ENCODE data around the gene PRPF6.

Gene PRPF6

GRCh38 chr20:63963784-63964301 lies 17.1 kb upstream of the PRPF6 start:
- Histone ChIP-seq H3K36me3 (ENCODE audit: control insufficient read depth, insufficient read depth, low read length) (peaks cover 65% of the 10 kb centered on the region), H3K9ac (ENCODE audit: low read length) (no peak overlapping the region), H3K9me3 (ENCODE audit: control insufficient read depth, insufficient read depth, low read depth, low read length) (no peaks in the 10 kb centered on the region), H3K27me3 (ENCODE audit: control insufficient read depth, insufficient read depth, low read length) (no peaks in the 10 kb centered on the region), H3K4me3 (ENCODE audit: low read depth, low read length) (no peak overlapping the region), H3K27ac (ENCODE audit: low read depth, low read length) (no peak overlapping the region), H3K4me1 (ENCODE audit: control insufficient read depth, insufficient read depth, low read length) (peaks cover 15% of the 10 kb centered on the region)

GRCh38 chr20:63964412-63964811 lies 16.5 kb upstream of the PRPF6 start:
- H3K36me3 ChIP-seq (ENCODE audit: control insufficient read depth, insufficient read depth, low read length) = peaks cover 61% of the 10 kb centered on the region
- no peak overlapping the region for H3K27ac ChIP-seq (ENCODE audit: low read depth, low read length)
- peaks cover 11% of the 10 kb centered on the region for H3K4me1 ChIP-seq (ENCODE audit: control insufficient read depth, insufficient read depth, low read length)
- H3K4me3 ChIP-seq (ENCODE audit: low read depth, low read length) = no peak overlapping the region
- no peak overlapping the region for H3K9ac ChIP-seq (ENCODE audit: low read length)
- no peaks in the 10 kb centered on the region for H3K27me3 ChIP-seq (ENCODE audit: control insufficient read depth, insufficient read depth, low read length)
- H3K9me3 ChIP-seq (ENCODE audit: control insufficient read depth, insufficient read depth, low read depth, low read length) = no peaks in the 10 kb centered on the region

DNA sequence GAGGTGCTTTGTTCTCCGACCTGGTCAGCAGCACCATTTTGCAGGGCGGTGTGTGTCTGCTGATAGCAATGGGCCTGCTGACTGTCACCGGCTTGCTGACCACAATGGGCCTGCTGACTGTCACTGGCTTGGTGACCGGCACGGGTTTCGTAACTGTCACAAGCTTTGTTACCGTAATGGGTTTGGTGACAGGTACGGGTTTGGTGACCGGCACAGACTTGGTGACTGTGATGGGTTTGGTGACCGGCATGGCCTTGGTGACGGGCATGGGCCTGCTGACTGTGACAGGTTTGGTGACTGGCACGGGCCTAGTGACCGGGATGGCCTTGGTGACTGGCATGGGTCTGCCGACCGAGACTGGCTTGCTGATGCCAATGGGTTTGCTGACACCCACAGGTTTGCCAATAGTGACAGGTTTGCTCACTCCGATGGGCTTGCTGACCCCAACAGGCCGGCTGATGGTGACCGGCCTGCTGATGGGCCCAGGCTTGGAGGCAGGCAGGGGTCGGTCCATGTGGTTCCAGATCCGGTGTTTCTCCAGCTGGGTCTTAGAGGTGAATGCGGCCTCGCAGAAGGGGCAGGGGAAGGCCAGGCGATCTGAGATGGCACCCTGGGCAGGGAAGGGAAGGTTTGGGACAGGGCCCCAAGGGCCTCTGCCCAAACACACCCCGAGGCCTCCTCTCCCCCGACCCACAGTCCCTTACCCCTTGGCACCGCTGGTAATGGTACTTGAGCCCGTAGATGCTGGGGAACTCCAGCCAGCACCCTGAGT lies 14.6 kb upstream of the PRPF6 start:
- H3K27ac ChIP-seq (ENCODE audit: low read depth, low read length) = no peak overlapping the region
- H3K27me3 ChIP-seq (ENCODE audit: control insufficient read depth, insufficient read depth, low read length) = peaks cover 9% of the 10 kb centered on the region
- no peaks in the 10 kb centered on the region for H3K9me3 ChIP-seq (ENCODE audit: control insufficient read depth, insufficient read depth, low read depth, low read length)
- H3K4me1 ChIP-seq (ENCODE audit: control insufficient read depth, insufficient read depth, low read length) = peaks cover 7% of the 10 kb centered on the region
- H3K9ac ChIP-seq (ENCODE audit: low read length) = no peak overlapping the region
- H3K4me3 ChIP-seq (ENCODE audit: low read depth, low read length) = no peak overlapping the region
- peaks cover 50% of the 10 kb centered on the region for H3K36me3 ChIP-seq (ENCODE audit: control insufficient read depth, insufficient read depth, low read length)

DNA sequence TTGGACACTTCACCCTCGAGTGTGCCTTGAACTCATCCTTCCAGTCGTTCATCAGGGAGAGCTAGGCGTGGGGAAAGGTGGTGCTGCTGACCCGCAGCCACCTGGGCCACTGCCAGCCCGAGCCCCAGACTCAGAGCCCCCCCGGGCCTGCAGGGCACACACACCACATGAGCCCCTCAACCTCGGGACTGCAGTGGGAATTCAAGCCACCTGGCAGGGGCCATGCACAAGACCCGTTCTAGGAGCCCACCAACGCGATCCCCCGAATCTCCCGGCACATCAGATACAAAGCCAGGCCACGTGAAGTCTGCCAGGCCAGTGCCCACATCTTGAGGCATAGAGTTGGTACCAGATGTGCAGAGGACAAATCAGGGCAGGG lies 14.0 kb upstream of the PRPF6 start:
- Histone ChIP-seq H3K4me3 (ENCODE audit: low read depth, low read length) (no peak overlapping the region), H3K4me1 (ENCODE audit: control insufficient read depth, insufficient read depth, low read length) (peaks cover 7% of the 10 kb centered on the region), H3K27me3 (ENCODE audit: control insufficient read depth, insufficient read depth, low read length) (peaks cover 9% of the 10 kb centered on the region), H3K27ac (ENCODE audit: low read depth, low read length) (no peak overlapping the region), H3K9ac (ENCODE audit: low read length) (no peak overlapping the region), H3K36me3 (ENCODE audit: control insufficient read depth, insufficient read depth, low read length) (peaks cover 44% of the 10 kb centered on the region), H3K9me3 (ENCODE audit: control insufficient read depth, insufficient read depth, low read depth, low read length) (no peaks in the 10 kb centered on the region)

- H3K27ac ChIP-seq (ENCODE audit: low read depth, low read length) = no peak overlapping the region
- no peak overlapping the region for H3K9ac ChIP-seq (ENCODE audit: low read length)
- H3K4me1 ChIP-seq (ENCODE audit: control insufficient read depth, insufficient read depth, low read length) = peaks cover 7% of the 10 kb centered on the region
- peaks cover 38% of the 10 kb centered on the region for H3K36me3 ChIP-seq (ENCODE audit: control insufficient read depth, insufficient read depth, low read length)
- H3K27me3 ChIP-seq (ENCODE audit: control insufficient read depth, insufficient read depth, low read length) = peaks cover 9% of the 10 kb centered on the region
- no peak overlapping the region for H3K4me3 ChIP-seq (ENCODE audit: low read depth, low read length)
- H3K9me3 ChIP-seq (ENCODE audit: control insufficient read depth, insufficient read depth, low read depth, low read length) = no peaks in the 10 kb centered on the region
These were observed 13.4 kb upstream of the PRPF6 start for GRCh38 chr20:63967330-63968135.

GRCh38 chr20:63968136-63968927 lies 12.6 kb upstream of the PRPF6 start:
- Histone ChIP-seq H3K36me3 (ENCODE audit: control insufficient read depth, insufficient read depth, low read length) (peaks cover 31% of the 10 kb centered on the region), H3K27ac (ENCODE audit: low read depth, low read length) (no peak overlapping the region), H3K4me3 (ENCODE audit: low read depth, low read length) (peak overlapping the region; percentile 68), H3K27me3 (ENCODE audit: control insufficient read depth, insufficient read depth, low read length) (peaks cover 9% of the 10 kb centered on the region), H3K9ac (ENCODE audit: low read length) (peak overlapping the region; percentile 79), H3K4me1 (ENCODE audit: control insufficient read depth, insufficient read depth, low read length) (peaks cover 7% of the 10 kb centered on the region), H3K9me3 (ENCODE audit: control insufficient read depth, insufficient read depth, low read depth, low read length) (no peaks in the 10 kb centered on the region)

- Histone ChIP-seq H3K9me3 (ENCODE audit: control insufficient read depth, insufficient read depth, low read depth, low read length) (no peaks in the 10 kb centered on the region), H3K36me3 (ENCODE audit: control insufficient read depth, insufficient read depth, low read length) (peaks cover 23% of the 10 kb centered on the region), H3K27me3 (ENCODE audit: control insufficient read depth, insufficient read depth, low read length) (peaks cover 9% of the 10 kb centered on the region), H3K9ac (ENCODE audit: low read length) (peak overlapping the region; percentile 79), H3K27ac (ENCODE audit: low read depth, low read length) (no peak overlapping the region), H3K4me3 (ENCODE audit: low read depth, low read length) (peak overlapping the region; percentile 68), H3K4me1 (ENCODE audit: control insufficient read depth, insufficient read depth, low read length) (peaks cover 11% of the 10 kb centered on the region)
These were observed 11.8 kb upstream of the PRPF6 start for GRCh38 chr20:63968928-63969760.

DNA sequence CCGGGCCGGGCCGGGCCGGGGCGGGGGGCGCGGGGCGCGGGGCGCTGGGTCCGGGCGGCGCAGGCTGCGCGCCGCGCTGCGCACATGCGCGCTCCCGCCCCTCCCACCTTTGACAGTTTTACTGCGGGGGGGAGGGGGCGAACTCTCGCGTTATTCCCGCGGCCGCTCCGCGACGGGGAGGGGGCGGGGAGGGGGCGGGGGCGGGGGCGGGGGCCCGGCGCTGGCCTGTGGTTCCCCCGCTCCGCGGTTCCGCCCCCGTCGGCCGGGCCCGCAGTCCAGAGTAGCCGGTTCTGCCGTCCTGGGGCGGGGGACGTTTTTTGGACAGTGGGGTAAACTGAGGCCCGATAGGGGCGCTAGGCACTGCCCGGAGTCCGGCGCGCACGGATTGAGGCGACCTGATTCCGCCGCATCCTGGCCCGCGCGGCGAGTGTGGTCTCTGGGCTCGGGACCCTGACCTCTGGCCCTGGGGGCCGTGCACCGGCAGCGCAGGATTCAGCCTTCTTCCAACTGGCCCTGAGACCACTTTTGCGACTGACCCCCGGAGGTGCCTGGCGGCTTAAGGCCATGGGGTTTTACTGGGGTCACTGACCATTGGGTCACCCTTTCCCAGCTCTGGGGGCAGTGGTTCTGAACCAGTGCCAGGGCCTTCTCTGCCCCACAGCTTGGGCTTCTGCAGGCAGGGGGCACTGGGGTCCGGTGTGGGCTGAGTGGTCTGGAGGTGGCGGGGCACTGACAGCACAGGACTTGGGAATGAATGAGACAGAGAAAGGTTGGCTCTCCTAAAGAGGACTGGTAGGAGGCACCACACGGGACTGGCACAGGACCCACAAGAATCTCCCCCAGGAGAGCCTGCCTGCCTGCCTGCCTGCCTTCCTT lies 10.9 kb upstream of the PRPF6 start, which contains the start of gene ZNF512B:
ZNF512B (minus strand) TSS at position 93 of the 876 bp plus-strand sequence. CDS start 1,980 bp downstream, outside the sequence.
- Histone ChIP-seq H3K27ac (ENCODE audit: low read depth, low read length) (no peak within 1 kb of the TSS), H3K9ac (ENCODE audit: low read length) (peak within 1 kb of the TSS; percentile 79)

GRCh38 chr20:63970714-63971431 lies 10.1 kb upstream of the PRPF6 start:
- H3K9me3 ChIP-seq (ENCODE audit: control insufficient read depth, insufficient read depth, low read depth, low read length) = no peaks in the 10 kb centered on the region
- no peak overlapping the region for H3K9ac ChIP-seq (ENCODE audit: low read length)
- peak overlapping the region; percentile 85; the same call in 1 of the 2 replicates for H3K4me3 ChIP-seq (ENCODE audit: low read depth, low read length)
- H3K36me3 ChIP-seq (ENCODE audit: control insufficient read depth, insufficient read depth, low read length) = peaks cover 19% of the 10 kb centered on the region
- peaks cover 9% of the 10 kb centered on the region for H3K27me3 ChIP-seq (ENCODE audit: control insufficient read depth, insufficient read depth, low read length)
- no peak overlapping the region for H3K27ac ChIP-seq (ENCODE audit: low read depth, low read length)
- peaks cover 11% of the 10 kb centered on the region for H3K4me1 ChIP-seq (ENCODE audit: control insufficient read depth, insufficient read depth, low read length)

More for the DNA sequence above, 10.9 kb upstream of the PRPF6 start, which contains the start of gene ZNF512B:
- Histone ChIP-seq H3K4me3 (ENCODE audit: low read depth, low read length) (peak within 1 kb of the TSS; percentile 85), H3K27me3 (ENCODE audit: control insufficient read depth, insufficient read depth, low read length) (peaks cover 9% of the 10 kb centered on the region), H3K36me3 (ENCODE audit: control insufficient read depth, insufficient read depth, low read length) (peaks cover 19% of the 10 kb centered on the region), H3K4me1 (ENCODE audit: control insufficient read depth, insufficient read depth, low read length) (peaks cover 11% of the 10 kb centered on the region), H3K9me3 (ENCODE audit: control insufficient read depth, insufficient read depth, low read depth, low read length) (no peaks in the 10 kb centered on the region)

Data from HUES6 (cell line).